NCI-H2227 treated with DMSO at 0.1 percent for 48 hours (cell line): Measurements from ENCODE around the gene CST7.
"Not testable (repeated sequence)": the region's sequence is repeated elsewhere in the genome, so short reads cannot be mapped to it uniquely, and the experiment has no call there.

Source experiments
- DNase-seq: peaks from one replicate; lab custom pipeline; 2025; lab: John Stamatoyannopoulos, UW

CST7 gene

GRCh38 chr20:24929867-24930723 is 19.0 kb upstream of the CST7 start:
- DNase-seq, result not testable (repeated sequence)

DNA sequence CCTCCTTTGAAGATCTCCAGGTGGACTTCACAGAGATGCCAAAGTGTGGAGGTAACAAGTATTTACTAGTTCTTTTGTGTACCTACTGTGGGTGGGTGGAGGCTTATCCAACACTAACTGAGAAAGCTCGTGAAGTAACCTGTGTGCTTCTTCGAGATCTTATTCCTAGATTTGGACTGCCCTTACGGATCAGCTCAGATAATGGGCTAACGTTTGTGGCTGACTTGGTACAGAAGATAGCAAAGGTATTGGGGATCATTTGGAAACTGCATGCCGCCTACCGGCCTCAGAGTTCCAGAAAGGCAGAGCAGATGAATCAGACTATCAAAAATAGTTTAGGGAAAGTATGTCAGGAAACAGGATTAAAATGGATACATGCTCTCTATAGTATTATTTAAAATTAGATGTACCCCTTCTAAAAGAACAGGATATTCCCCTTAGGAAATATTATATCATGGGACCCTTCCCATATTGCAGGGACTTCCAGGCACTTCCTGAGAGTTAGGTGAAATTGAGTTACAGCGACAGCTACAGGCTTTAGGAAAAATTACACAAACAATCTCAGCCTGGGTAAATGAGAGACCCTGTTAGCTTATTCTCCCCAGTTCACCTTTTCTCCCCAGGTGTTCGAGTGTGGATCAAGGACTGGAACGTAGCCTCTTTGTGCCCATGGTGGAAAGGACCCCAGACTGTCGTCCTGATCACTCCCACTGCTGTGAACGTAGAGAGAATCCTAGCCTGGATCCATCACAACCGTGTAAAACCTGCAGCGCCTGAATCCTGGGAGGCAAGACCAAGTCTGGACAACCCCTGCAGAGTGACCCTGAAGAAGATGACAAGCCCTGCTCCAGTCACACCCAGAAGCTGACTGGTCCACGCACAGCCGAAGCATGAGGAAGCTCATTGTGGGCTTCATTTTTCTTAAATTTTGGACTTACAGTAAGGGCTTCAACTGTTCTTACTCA is 18.1 kb upstream of the CST7 start:
- DNase-seq, result not testable (repeated sequence)

- not testable (repeated sequence) for DNase-seq
Measured at GRCh38 chr20:24931893-24932292, 17.2 kb upstream of the CST7 start.

GRCh38 chr20:24933266-24933908 is 15.7 kb upstream of the CST7 start:
- DNase-seq, result no peak

GRCh38 chr20:24934101-24934661 is 14.9 kb upstream of the CST7 start:
- DNase-seq, result no peak

GRCh38 chr20:24934716-24935115 is 14.4 kb upstream of the CST7 start:
- no peak for DNase-seq

DNA sequence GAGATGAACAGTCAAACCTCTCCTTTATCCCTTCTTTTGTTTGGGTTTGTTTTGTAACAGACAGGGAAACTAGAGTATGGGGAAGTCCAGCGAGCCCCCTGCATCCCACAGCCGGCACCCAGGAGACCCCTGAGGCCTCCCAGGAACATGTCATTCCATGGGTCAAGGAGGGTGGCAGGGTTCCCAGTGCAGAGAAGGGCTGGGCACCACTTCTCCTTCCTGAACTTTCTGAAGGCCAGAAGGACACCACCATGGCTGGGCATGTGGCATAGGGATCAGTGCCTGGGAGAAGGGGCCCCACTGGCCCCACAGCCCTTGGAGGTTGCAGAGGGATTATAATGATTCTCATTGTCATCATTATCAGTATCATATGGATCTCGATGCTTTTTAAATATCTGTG is 13.9 kb upstream of the CST7 start:
- no peak for DNase-seq

DNA sequence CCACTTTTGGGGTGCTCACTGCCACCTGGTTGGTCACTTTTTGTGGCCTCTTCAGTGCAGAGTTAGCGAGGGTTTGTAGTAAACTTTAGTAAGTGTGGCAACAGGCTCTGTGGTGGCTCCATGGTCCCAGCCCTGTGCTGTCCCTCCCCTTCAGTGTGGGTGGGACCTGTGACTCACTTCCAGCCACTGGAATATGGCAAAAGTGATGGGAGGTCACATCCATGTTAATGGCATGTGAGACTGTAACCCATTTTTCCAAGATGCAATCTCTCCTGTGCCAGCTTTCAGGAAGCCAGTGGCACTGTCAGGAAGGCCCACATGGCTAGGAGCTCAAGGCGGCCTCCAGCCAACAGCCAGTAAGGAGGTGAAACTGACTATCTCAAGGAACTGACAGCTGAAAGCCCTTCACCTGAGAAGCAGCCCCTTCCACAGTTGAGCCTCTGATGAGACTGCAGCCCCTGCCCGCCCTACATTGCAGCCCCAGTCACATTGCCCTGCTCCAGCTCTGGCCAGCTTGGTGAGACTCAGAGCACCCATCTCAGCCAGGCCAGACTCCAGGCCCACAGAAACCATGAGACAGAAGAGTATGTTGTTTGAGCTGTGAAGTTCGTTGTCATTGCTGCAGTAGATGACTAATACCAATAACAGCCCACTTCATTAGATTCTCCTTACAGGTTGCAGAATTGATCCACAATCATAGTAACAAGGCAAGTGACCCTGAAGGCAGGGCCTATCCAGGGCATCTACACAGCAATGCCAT is 13.1 kb upstream of the CST7 start:
- DNase-seq, result no peak

DNA sequence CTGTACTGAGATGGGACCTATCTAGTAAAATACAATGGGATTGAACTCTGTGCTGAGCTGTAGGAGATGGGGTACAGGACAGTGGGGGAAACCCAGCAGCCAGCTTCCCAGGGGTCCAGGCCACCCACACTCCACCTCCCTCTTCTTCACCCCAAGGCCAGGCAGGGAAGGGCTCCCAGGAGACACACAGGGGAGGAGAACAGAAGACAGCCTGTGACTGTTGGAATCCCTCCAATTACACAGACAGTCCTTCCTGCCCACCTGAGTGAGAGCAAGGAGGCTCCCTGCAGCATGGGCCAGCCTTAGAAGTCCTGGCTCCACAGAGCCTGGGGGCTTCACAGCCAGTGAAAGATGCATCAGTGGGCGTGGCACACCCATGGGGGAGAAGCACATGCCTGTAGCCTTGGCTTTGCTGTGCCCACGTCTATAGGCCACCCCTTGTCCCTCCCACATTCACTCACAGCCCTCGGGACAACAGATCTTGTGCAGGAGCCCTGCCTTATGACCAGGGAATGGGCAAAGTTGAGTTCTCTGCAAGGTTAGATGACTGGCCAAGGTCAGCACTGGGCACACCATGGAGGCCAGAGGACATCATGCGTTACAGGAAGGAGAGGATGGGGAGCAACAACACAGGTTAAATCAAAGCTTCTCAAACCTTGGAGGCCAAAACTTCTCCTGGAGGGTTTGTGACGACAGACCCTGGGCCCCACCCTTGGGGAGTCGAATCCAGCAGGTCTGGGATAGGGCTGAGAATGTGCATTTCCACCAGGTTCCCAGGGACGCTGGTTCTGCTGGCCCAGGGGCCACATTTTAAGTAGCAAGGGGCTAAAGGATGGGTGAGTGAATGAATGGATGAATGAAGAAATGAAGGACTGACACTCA is 12.3 kb upstream of the CST7 start:
- no peak for DNase-seq

- DNase-seq, result no peak
Measured at GRCh38 chr20:24937579-24937978, 11.5 kb upstream of the CST7 start.

DNA sequence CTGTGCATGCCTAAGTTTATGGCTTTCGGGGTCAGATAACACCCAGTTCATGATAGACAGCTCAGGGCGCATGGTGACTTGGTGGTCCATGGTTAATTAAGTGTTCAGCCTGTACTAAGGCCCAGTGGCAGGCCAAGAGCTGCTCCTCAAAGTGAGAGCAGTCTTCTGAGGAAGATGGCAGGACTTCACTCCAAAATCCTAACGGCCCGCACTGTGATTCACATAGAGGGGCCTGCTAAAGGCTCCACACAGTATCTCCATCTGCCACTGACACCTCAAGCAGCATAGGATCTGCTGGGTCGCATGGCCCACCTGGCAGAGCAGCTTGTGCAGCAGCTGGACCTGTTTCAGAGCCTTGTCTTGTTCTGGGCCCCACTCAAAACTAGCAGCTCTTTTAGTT is 10.6 kb upstream of the CST7 start:
- no peak for DNase-seq

GRCh38 chr20:24939036-24939435 is 10.0 kb upstream of the CST7 start:
- no peak for DNase-seq

GRCh38 chr20:24942679-24943078 is 6.4 kb upstream of the CST7 start:
- no peak for DNase-seq

DNA sequence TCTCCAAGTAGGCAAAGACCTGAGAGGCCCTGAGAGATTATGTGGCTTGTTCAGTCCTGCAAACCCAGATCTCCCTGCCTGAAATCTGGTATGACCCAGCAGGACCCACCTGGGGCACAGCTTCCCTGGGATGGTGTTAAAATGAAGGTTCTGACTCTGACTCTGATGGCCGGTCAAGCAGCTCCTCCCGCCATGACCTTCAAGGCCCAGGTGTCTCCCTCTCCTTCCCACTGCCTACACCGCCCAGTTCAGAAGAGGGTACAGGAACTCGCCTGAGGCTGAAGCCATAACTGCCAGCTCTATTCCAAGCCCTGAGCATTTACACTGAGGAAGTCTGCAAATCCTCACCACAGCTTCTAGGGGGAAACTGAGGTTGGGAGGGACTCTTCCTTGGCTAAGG is 5.9 kb upstream of the CST7 start:
- no peak for DNase-seq

DNA sequence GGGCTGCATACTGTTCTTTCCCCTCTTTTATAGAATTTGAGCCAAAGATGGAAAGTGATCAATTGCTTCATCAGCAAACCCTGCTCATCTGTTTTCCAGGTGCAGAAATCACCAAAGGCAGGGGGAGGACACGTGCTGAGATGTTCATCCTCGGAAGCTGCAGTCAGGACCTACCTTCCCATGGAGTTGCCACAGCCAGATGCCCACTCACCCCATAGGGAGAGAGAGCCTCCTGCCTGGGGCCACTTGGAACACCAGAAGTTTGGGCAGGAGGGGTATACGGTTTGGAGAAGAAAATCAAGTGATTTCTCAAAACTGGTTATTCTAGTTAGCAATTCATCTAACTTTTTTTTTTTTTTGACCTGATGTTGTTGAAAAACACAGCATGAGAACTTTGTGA is 5.3 kb upstream of the CST7 start:
- no peak for DNase-seq

- DNase-seq, result not testable (repeated sequence)
Measured at GRCh38 chr20:24946376-24946775, 2.7 kb upstream of the CST7 start.

GRCh38 chr20:24948396-24948938 is 602 bp upstream of the CST7 start:
- not testable (repeated sequence) for DNase-seq

- no peak for DNase-seq
Measured at GRCh38 chr20:24949756-24950127, 673 bp downstream of the CST7 start.

DNA sequence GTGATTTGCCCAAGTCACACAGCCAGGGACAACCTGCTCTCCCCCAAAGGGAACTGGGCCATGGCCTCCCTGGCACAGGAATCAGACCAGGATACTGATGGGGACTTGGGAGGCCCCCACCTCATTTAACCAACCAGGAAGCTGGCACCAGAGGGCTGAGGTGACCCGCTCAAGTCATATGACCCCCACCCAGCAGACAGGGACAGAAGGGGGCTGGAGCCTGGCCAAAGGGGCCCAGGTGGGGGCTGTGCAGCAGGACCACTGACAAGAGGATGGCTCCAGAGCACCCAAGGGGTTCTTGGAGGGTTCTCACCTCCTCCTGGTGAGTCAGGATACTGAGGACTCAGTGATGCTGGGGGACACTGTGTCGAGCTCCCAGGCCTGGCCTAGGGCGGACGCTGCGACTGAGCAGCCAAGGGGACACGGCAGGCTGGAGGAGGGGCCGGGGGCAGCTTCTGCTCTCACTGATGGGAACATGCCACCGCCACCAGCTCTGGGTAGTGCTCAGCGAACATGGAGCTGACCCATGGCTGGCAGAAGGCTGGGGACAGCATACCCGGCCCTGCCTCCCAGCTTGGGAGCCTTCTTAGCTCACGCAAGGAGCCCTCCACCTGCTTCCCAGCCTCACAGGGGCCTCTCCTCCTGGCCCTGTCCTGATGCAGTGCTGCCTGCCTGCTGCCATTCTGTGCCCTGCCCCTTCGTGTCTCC is 1.2 kb downstream of the CST7 start:
- DNase-seq, result no peak
